ENCODE results near the gene KRTAP21-3. TPM values are rescaled to one million over a fixed set of nuclear protein-coding genes. Genes with fewer than 3 reads are reported as not detected.
"Not testable (repeated sequence)": the region's sequence is repeated elsewhere in the genome, so short reads cannot be mapped to it uniquely, and the experiment has no call there.

The KRTAP21-3 gene, protein sequence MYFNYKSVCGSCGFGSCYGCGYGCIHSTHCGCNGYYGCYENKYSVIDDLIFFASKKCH
- total RNA-seq = not detected

DNA sequence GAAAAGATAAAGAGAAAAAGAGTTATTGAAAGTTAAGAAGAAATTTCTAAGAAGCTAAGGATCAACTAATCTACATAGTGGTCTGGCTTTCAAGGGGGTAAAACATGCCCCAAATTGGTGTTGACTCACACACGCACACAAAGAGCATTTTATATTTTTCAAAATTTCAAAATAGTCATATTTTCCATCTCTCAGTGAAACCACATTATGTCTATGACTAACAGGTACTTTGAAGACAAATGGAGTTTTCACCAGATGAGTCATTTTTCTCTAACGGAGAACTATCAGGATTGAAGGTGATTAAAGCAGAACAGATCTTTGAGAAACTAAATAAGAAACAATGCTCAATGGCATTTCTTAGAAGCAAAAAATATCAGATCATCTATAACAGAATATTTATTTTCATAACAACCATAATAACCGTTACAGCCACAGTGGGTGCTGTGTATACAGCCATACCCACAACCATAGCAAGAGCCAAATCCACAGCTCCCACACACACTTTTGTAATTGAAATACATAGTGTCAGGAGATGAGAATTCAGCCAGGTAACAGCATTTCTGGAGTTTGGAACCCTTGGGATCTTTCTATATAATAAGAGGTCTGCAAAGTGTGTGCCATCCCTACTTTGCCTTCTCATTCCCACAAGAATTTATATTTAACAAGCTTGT, at the start of gene KRTAP21-3:
KRTAP21-3 (minus strand) TSS at position 539 of the 671 bp plus-strand sequence; CDS start at position 521, 18 bp downstream.
- no peaks in the 10 kb centered on the region for H3K36me3 Mint-ChIP-seq (ENCODE audit: low read depth)
- CTCF ChIA-PET = no interaction called here
- H3K27ac Mint-ChIP-seq = peak within 1 kb of the TSS; percentile 9
- H3K9me3 Mint-ChIP-seq = peaks cover 6% of the 10 kb centered on the region
- H3K27me3 Mint-ChIP-seq = peaks cover 1% of the 10 kb centered on the region
- H3K4me3 Mint-ChIP-seq = no peak within 1 kb of the TSS
- H3K4me1 Mint-ChIP-seq = peaks cover 22% of the 10 kb centered on the region
- no peak for DNase-seq
- POLR2A ChIA-PET = interaction anchor here (0.6 kb wide), 1 partner anchor 9 kb away, joined by 4 read pairs; no protein-coding TSS in a partner anchor

DNA sequence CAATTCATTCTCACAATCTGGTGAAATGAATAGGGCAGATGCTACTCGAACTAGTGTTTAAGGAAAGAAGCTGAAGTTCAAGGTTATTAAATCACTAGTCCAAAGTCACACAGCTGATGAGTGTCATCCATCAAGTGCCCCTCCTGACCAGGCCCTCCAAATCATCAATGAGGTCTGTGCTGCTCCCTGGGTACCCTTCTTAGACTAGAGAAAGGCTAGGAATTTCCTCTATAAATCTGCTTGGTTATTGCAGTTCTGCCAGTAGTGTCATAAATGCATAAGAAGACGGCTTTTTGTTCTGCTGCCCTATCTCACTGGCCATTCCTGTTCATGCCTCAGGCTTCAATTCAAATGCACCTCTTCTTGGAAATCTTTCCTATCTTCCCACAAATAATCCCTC, 42.2 kb upstream of the KRTAP21-3 start:
- no peak for DNase-seq
- ChIA-PET POLR2A (no interaction called here), CTCF (interaction anchor here (0.8 kb wide), 1 partner anchor 40 kb away, joined by 3 read pairs; no protein-coding TSS in a partner anchor)
- Mint-ChIP-seq H3K27me3 (peaks cover 13% of the 10 kb centered on the region), H3K9me3 (no peaks in the 10 kb centered on the region), H3K36me3 (ENCODE audit: low read depth) (no peaks in the 10 kb centered on the region), H3K27ac (no peak overlapping the region), H3K4me1 (no peaks in the 10 kb centered on the region), H3K4me3 (no peak overlapping the region)

DNA sequence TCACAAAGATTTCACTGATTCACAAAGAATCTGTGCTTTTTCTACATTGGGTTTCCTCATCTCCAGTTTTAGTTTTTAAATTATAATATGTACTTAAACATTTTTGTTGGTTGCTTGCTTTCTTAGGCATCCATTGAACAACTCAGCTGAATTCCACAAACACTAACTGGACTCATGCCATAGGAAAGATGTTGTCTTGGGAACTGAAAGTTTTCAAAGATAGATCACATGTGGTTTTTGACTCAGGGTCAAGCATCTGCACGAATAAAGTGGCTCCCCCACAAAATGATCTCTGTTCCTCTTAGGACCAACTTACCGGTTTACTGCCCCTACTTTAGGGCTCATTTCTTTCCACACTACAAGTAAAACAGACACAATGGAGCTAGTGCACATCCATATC, 39.7 kb upstream of the KRTAP21-3 start:
- no peak for DNase-seq
- no peak overlapping the region for H3K4me3 Mint-ChIP-seq
- H3K4me1 Mint-ChIP-seq = no peaks in the 10 kb centered on the region
- ChIA-PET POLR2A (no interaction called here), CTCF (no interaction called here)
- H3K36me3 Mint-ChIP-seq (ENCODE audit: low read depth) = no peaks in the 10 kb centered on the region
- H3K9me3 Mint-ChIP-seq = no peaks in the 10 kb centered on the region
- H3K27me3 Mint-ChIP-seq = peaks cover 13% of the 10 kb centered on the region
- no peak overlapping the region for H3K27ac Mint-ChIP-seq

DNA sequence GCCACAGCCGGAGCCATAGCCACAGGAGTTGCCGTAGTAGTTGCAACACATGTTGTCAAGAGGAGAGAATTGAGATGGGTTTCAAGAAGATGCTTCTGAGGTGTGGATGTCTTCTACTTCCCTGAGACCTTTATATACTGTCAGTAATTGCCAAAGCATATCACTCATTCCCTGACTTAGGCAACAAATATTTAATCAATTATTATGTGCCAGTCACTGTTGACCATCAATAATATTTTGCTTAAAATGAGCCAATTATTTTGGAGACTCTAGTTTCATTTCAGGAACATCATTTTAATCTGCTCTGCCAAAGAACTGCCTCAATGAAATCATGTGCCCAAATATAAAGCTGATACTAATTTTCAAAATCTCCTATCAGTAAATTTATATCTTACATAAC, 36.8 kb upstream of the KRTAP21-3 start, which contains the start of gene KRTAP21-1:
KRTAP21-1 (minus strand) TSS at position 101 of the 400 bp plus-strand sequence; CDS start at position 51, 50 bp downstream.
- DNase-seq; H3K9me3 Mint-ChIP-seq; POLR2A ChIA-PET; H3K27ac Mint-ChIP-seq; H3K36me3 Mint-ChIP-seq (ENCODE audit: low read depth); H3K4me3 Mint-ChIP-seq; H3K4me1 Mint-ChIP-seq; H3K27me3 Mint-ChIP-seq: not testable (repeated sequence)
- CTCF ChIA-PET = interaction anchor here (0.5 kb wide), 1 partner anchor 243 kb away, joined by 4 read pairs; no protein-coding TSS in a partner anchor

DNA sequence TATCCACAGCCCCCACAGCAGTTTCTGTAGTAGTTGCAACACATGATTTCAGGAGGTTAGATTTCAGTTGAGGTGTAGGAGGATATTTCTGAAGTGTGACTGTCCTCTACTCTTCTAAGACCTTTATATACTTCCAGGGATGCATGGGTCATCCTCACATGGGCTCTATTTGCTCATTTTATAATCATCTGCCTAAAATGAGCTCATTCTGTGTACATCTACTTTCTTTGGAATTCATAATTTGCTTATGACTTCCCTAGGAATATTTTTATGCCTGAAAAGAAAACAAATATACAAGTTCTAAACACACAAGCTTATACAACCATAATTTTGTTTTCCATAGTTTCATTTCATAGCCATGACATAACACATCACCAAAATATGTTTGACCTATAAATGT, 28.6 kb upstream of the KRTAP21-3 start, which contains the start of gene KRTAP21-2:
KRTAP21-2 (minus strand) TSS at position 101 of the 400 bp plus-strand sequence; CDS start at position 44, 57 bp downstream.
- Mint-ChIP-seq H3K36me3 (ENCODE audit: low read depth) (no peaks in the 10 kb centered on the region), H3K4me1 (no peaks in the 10 kb centered on the region), H3K4me3 (no peak within 1 kb of the TSS)

DNA sequence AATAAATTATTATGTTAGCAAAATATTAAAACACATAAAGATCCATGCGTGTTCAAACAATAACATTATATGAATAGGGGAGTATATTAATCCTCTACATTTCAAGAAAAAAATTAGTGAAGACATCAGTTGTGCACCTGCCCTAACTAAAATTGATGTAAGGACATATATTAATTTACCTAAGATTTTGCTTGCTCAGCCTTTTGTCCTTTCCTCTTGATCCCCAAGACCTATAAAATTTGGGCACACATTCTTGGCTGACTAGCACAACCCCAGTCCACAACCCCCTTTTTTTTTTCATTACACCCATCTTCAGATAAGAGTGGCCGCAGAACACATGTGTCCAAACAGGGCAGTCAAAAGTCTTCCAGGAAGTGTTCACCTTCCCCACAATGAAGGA, 21.9 kb upstream of the KRTAP21-3 start:
- Mint-ChIP-seq H3K4me3 (no peak overlapping the region), H3K36me3 (ENCODE audit: low read depth) (no peaks in the 10 kb centered on the region), H3K9me3 (peaks cover 2% of the 10 kb centered on the region), H3K27ac (no peak overlapping the region), H3K4me1 (no peaks in the 10 kb centered on the region), H3K27me3 (peaks cover 6% of the 10 kb centered on the region)
- no peak for DNase-seq
- ChIA-PET CTCF (no interaction called here), POLR2A (no interaction called here)

More for the DNA sequence above, 28.6 kb upstream of the KRTAP21-3 start, which contains the start of gene KRTAP21-2:
- ChIA-PET CTCF (no interaction called here), POLR2A (no interaction called here)
- H3K27me3 Mint-ChIP-seq = peaks cover 2% of the 10 kb centered on the region
- no peak for DNase-seq
- no peak within 1 kb of the TSS for H3K27ac Mint-ChIP-seq
- H3K9me3 Mint-ChIP-seq = no peaks in the 10 kb centered on the region

DNA sequence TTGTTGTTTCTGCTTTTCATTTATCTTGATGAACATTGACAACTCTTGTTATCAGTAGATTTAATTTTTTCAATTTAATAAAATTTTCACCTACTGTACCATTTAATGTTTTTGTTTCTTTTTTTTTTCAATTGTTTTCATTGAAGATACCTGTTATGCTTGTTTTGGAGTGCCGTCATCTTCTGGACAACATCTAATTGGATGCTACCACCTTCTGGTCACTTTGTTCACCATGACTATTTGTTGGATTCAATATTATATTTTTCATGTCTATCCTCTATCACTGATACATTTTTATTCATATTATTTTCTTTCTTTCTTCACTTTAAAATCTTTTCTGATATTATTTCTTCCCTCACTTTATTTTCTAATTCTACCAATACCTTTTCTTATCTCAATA, 14.4 kb upstream of the KRTAP21-3 start:
- H3K36me3 Mint-ChIP-seq (ENCODE audit: low read depth) = no peaks in the 10 kb centered on the region
- peaks cover 2% of the 10 kb centered on the region for H3K9me3 Mint-ChIP-seq
- no peak overlapping the region for H3K4me3 Mint-ChIP-seq
- no peaks in the 10 kb centered on the region for H3K4me1 Mint-ChIP-seq
- POLR2A ChIA-PET = no interaction called here
- no peak for DNase-seq
- H3K27ac Mint-ChIP-seq = no peak overlapping the region
- H3K27me3 Mint-ChIP-seq = peaks cover 14% of the 10 kb centered on the region
- CTCF ChIA-PET = no interaction called here

DNA sequence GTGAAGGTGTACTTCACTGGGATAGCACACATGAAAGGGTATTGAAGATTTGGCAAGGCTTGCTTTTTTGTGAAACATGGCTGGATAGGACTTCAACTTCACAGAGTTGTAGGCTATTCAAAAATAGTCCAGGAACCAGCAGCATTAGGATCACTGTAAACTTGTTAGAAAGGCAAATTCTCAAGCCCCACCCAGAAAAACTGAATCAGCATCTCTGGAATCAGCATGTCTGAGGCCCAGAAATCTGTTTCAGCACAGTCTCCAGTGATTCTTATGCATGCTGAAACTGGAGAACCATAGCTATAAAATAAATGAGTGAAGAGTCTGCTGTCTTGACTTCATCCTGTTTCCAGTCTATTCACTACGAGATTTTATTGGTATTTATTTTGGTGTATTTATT, 8.1 kb upstream of the KRTAP21-3 start:
- ChIA-PET CTCF (no interaction called here), POLR2A (interaction anchor here (0.6 kb wide), 1 partner anchor 8 kb away, joined by 4 read pairs; the partner anchor contains the start of gene KRTAP21-3)
- Mint-ChIP-seq H3K4me1 (no peaks in the 10 kb centered on the region), H3K27me3 (peaks cover 12% of the 10 kb centered on the region), H3K36me3 (ENCODE audit: low read depth) (no peaks in the 10 kb centered on the region), H3K4me3 (no peak overlapping the region), H3K27ac (no peak overlapping the region), H3K9me3 (peaks cover 5% of the 10 kb centered on the region)
- DNase-seq = no peak

DNA sequence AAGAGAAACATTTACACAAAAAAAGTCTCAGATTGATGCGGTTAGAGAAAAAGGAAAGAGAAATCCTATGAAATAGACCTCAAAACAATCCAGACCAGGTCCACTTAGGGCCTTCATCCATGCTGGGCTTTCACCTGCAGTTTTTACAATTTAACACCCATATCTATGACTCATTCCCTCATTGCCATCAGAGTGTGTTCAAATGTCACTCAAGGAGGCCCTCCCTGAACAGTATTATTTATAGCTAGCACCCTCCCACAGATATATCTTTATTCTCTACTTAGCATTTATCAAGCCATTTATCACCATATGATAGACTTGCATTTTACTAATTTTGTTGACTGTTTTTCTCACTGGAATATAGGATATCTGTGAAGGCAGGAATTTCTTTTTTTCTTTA, 824 bp upstream of the KRTAP21-3 start:
- no peaks in the 10 kb centered on the region for H3K36me3 Mint-ChIP-seq (ENCODE audit: low read depth)
- ChIA-PET CTCF (no interaction called here), POLR2A (no interaction called here)
- H3K4me3 Mint-ChIP-seq = no peak overlapping the region
- no peak for DNase-seq
- no peak overlapping the region for H3K27ac Mint-ChIP-seq
- peaks cover 6% of the 10 kb centered on the region for H3K27me3 Mint-ChIP-seq
- H3K4me1 Mint-ChIP-seq = peaks cover 22% of the 10 kb centered on the region
- H3K9me3 Mint-ChIP-seq = peaks cover 6% of the 10 kb centered on the region

DNA sequence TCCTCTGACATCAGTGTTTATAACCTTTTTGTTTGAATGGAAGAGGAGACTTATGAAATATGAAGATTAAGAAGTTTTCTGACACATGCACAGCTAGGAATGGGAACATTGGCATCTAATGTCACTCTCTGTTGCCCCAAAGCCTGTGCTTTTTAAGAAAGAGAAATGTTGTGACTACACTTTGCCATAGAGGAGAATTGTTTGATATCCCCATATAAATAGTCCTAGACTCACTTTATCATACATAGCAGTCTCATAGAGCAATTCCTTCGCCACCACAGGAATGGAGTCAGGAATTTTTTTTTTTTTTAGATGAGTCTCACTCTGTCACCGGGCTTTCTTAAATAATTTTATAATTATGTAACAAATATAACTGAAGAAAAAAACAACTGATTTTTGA, 1.5 kb downstream of the KRTAP21-3 start:
- ChIA-PET CTCF (no interaction called here), POLR2A (no interaction called here)
- H3K9me3 Mint-ChIP-seq = peaks cover 3% of the 10 kb centered on the region
- H3K27me3 Mint-ChIP-seq = no peaks in the 10 kb centered on the region
- DNase-seq = no peak
- H3K4me3 Mint-ChIP-seq = no peak overlapping the region
- no peaks in the 10 kb centered on the region for H3K36me3 Mint-ChIP-seq (ENCODE audit: low read depth)
- peaks cover 22% of the 10 kb centered on the region for H3K4me1 Mint-ChIP-seq
- H3K27ac Mint-ChIP-seq = no peak overlapping the region

DNA sequence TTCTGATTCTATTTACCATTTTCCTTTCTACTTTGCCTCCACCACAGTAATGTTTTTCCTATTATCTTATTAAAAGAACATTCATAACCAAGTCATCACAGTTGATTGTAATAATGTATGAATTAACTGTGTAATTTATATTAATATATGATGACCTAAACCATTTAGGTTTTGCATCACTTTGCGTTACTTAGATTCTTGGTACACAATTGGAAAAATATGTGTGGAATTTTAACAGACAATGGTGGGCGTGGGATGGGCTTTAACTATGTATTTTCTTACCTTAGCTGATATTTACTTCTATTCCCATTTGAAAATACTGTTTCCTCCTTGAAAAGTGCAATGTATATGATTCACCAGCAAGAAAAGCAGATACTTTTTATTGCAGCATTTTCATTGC, 3.6 kb downstream of the KRTAP21-3 start:
- DNase-seq = no peak
- no peaks in the 10 kb centered on the region for H3K27me3 Mint-ChIP-seq
- CTCF ChIA-PET = no interaction called here
- no peak overlapping the region for H3K27ac Mint-ChIP-seq
- no peaks in the 10 kb centered on the region for H3K36me3 Mint-ChIP-seq (ENCODE audit: low read depth)
- H3K4me3 Mint-ChIP-seq = no peak overlapping the region
- peaks cover 22% of the 10 kb centered on the region for H3K4me1 Mint-ChIP-seq
- POLR2A ChIA-PET = no interaction called here
- H3K9me3 Mint-ChIP-seq = peaks cover 4% of the 10 kb centered on the region

DNA sequence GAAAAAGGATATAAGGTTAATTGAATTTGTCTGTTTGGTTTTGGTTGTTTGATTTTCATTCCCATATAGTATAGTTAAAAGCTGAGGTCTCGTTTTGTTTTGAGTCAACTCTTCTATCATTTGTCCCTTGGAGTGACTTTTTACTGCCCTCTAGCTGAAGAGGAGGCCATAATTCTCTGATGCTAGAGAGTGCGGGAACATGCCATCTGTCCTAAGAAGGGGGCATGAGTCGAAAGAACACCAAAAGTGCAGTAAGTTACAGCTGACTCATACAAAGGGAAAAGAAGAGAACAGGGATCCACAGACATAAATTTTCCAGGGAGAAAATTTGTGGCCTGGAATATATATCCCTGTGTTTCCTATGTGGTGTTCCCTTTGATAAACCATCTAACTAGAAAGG, 4.1 kb downstream of the KRTAP21-3 start:
- POLR2A ChIA-PET = no interaction called here
- peaks cover 4% of the 10 kb centered on the region for H3K9me3 Mint-ChIP-seq
- CTCF ChIA-PET = no interaction called here
- H3K36me3 Mint-ChIP-seq (ENCODE audit: low read depth) = no peaks in the 10 kb centered on the region
- no peaks in the 10 kb centered on the region for H3K27me3 Mint-ChIP-seq
- H3K4me3 Mint-ChIP-seq = no peak overlapping the region
- DNase-seq = no peak
- peaks cover 17% of the 10 kb centered on the region for H3K4me1 Mint-ChIP-seq
- no peak overlapping the region for H3K27ac Mint-ChIP-seq

DNA sequence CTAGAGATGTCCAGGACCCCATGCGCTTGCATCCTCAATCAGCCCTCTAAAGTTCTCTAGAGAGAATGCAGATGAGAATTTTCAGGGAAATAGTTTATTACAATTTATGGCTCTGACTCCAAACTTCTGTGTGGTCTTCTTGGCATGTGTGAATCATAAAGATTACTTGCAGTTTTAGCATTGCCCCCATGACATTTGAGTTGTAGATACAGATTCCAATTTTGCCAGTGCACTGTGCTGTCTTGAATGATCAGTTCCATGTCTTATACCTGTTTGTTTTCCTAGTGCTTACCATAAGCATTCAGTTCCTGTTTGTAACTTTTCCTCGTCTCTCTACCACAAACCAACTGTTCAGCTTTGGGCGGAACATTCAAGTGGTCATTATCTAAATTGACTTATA, 4.8 kb downstream of the KRTAP21-3 start:
- Mint-ChIP-seq H3K36me3 (ENCODE audit: low read depth) (no peaks in the 10 kb centered on the region), H3K27me3 (no peaks in the 10 kb centered on the region), H3K4me3 (no peak overlapping the region), H3K4me1 (peaks cover 11% of the 10 kb centered on the region), H3K9me3 (peaks cover 4% of the 10 kb centered on the region), H3K27ac (no peak overlapping the region)
- no peak for DNase-seq
- ChIA-PET CTCF (no interaction called here), POLR2A (no interaction called here)

DNA sequence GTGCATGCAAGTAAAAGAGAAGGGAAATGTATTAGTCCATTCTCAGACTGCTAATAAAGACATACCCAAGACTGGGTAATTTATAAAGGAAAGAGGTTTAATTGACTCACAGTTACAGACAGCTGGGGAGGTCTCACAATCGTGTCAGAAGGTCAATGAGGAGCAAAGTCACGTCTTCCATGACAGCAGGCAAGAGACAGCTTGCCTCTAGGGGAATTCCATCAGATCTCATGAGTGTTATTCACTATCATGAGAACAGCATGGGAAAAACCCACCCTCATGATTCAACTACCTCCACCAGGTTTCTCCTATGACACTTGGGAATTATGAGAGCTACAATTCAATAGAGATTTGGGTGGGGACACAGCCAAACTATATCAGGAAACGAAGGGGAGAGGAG, 8.1 kb downstream of the KRTAP21-3 start:
- Mint-ChIP-seq H3K27me3 (no peaks in the 10 kb centered on the region), H3K27ac (no peak overlapping the region), H3K4me1 (no peaks in the 10 kb centered on the region), H3K36me3 (ENCODE audit: low read depth) (no peaks in the 10 kb centered on the region), H3K4me3 (no peak overlapping the region), H3K9me3 (peaks cover 2% of the 10 kb centered on the region)
- ChIA-PET CTCF (no interaction called here), POLR2A (no interaction called here)
- no peak for DNase-seq

All from activated CD4-positive, alpha-beta T cell treated with anti-CD3 and anti-CD28 coated beads, Interleukin-2, amount 10 ng/mL, durations not matched to agents 7 days and 5 days (primary cell).